Large intestine (tissue), 3 donors: Measurements from ENCODE around the gene ASIC4. TPM values are rescaled to one million over a fixed set of nuclear protein-coding genes. Genes with fewer than 3 reads are reported as not detected.
A peak's percentile ranks its signal among the peaks of the same experiment; 100 is the strongest.

ENCODE experiments used
- DNase-seq, 2 donors: peaks; one replicate each; pipeline versions ENCODE4 v3.0.0 to v3.0.0-alpha.2; 2013
- H3K27ac ChIP-seq: one replicate; pipeline ENCODE4 v1.5.1; 2013; ENCODE audit warnings: low read length
- H3K27me3 ChIP-seq: 2 replicates; pipeline ENCODE4 v1.6.1; 2013; ENCODE audit warnings: low read length; ENCODE audit not compliant: control insufficient read depth, insufficient read depth
- H3K36me3 ChIP-seq: 2 replicates; pipeline ENCODE4 v1.6.1; 2013; ENCODE audit warnings: low read length; ENCODE audit not compliant: control insufficient read depth, insufficient read depth
- H3K4me1 ChIP-seq: one replicate; pipeline ENCODE4 v1.6.1; 2013; ENCODE audit warnings: low read length; ENCODE audit not compliant: control insufficient read depth, insufficient read depth
- H3K4me3 ChIP-seq: one replicate; pipeline ENCODE4 v1.5.1; 2013; ENCODE audit warnings: low read length
- H3K9me3 ChIP-seq: one replicate; pipeline ENCODE4 v1.6.1; 2013; ENCODE audit warnings: mild to moderate bottlenecking, low read depth, low read length, moderate library complexity; ENCODE audit not compliant: control insufficient read depth
- WGBS: methylation state at CpG from one replicate; pipeline ENCODE4 v1.1.5; 2013; ENCODE audit warnings: low lambda C conversion rate; ENCODE audit not compliant: insufficient coverage; 5-methylcytosine and 5-hydroxymethylcytosine counted together
- polyA plus RNA-seq: library from polyadenylated mRNA; unstranded; fragments of 120-200 nt; gene quantifications from one replicate; pipeline ENCODE4 v1.2.1, GENCODE V29; 2013

Gene ASIC4
- polyA plus RNA-seq, 1 donor: 1.1 TPM

DNA sequence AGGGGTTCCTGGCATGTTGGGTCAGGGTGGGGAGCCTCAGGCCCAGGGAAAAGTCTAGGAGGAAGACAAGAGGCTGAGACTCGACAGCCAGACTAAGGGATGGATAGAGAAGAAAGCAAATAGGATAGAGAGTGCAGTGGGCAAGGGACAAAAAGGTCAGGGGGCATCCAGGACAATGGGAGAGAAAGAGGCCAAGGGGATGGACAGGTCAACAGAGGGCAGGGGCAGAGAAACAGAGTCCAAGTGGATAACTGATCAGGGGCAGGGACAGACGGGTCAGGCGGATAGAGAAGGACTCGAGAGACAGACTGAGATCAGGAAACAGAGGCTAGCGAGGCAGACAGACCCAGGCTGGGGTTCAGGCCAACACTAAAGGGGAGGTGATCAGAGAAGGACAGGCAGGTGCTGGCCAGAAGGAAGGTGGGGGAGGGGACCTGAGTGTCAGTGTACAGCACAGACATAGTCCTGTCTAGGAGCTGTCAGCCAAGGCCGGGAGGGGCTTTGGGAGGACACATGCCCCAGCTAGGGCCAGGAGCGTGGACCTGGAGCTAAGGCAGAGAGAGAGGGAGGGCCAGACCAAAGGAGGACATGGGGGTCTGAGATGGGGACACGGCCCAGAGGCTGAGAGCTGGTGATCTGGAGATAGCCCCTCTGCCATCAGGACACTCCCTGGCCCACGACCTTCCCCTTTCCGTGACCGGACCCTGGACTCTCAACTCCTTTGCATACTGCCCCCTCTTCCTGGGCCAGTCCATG lies 12.2 kb downstream of the ASIC4 start:
- no peaks in the 10 kb centered on the region for H3K9me3 ChIP-seq
- peaks cover 29% of the 10 kb centered on the region for H3K4me1 ChIP-seq
- DNase-seq: no peak
- 24% methylated on average over 2 of the region's 11 CpGs for WGBS
- no peaks in the 10 kb centered on the region for H3K36me3 ChIP-seq
- H3K27ac ChIP-seq: peak overlapping the region; percentile 12
- peaks cover 96% of the 10 kb centered on the region for H3K27me3 ChIP-seq
- H3K4me3 ChIP-seq: no peak overlapping the region

DNA sequence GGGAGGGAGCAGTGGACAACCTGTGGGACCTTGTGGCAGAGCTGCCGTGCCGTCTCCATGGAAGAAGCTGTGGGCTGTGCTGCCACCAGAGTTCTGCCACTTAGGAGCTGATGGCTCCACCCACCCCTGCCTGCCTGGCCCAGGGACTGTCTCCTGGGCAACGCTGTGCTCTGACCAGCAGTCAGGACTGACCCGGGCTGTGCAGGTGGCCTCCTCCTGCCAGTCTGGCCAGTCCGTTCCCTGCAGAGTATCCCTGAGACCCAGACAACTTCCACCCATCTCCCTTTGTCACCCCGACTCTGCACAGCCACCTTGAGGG lies 12.8 kb downstream of the ASIC4 start:
- Histone ChIP-seq H3K4me1 (peaks cover 29% of the 10 kb centered on the region), H3K9me3 (no peaks in the 10 kb centered on the region), H3K27ac (no peak overlapping the region), H3K36me3 (no peaks in the 10 kb centered on the region), H3K4me3 (no peak overlapping the region), H3K27me3 (peaks cover 96% of the 10 kb centered on the region)
- no CpG with 5 or more reads among the region's 6 CpGs for WGBS
- no peak for DNase-seq

DNA sequence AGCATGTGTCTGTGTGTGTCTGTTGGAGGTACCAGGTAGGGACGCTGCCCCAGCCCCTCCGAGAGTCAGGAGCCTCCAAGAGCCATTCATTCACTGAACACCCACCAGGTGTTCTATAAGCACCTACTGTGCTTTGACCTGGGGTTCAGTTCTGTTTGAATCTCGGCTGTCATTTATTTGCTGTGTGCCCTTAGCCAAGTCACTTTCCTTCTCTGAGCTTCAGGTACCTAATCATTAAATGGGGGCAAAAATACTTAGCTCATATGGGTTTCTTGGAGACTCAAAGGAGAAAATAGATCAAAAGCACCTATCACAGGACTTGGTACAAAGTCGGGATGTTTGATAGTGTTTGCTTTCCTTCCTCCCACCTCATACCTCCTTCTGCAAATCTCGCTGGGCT lies 13.2 kb downstream of the ASIC4 start:
- no peak for DNase-seq
- Histone ChIP-seq H3K27me3 (peaks cover 95% of the 10 kb centered on the region), H3K36me3 (no peaks in the 10 kb centered on the region), H3K9me3 (no peaks in the 10 kb centered on the region), H3K27ac (no peak overlapping the region), H3K4me1 (peaks cover 29% of the 10 kb centered on the region), H3K4me3 (no peak overlapping the region)
- WGBS: no CpG with 5 or more reads among the region's 5 CpGs

DNA sequence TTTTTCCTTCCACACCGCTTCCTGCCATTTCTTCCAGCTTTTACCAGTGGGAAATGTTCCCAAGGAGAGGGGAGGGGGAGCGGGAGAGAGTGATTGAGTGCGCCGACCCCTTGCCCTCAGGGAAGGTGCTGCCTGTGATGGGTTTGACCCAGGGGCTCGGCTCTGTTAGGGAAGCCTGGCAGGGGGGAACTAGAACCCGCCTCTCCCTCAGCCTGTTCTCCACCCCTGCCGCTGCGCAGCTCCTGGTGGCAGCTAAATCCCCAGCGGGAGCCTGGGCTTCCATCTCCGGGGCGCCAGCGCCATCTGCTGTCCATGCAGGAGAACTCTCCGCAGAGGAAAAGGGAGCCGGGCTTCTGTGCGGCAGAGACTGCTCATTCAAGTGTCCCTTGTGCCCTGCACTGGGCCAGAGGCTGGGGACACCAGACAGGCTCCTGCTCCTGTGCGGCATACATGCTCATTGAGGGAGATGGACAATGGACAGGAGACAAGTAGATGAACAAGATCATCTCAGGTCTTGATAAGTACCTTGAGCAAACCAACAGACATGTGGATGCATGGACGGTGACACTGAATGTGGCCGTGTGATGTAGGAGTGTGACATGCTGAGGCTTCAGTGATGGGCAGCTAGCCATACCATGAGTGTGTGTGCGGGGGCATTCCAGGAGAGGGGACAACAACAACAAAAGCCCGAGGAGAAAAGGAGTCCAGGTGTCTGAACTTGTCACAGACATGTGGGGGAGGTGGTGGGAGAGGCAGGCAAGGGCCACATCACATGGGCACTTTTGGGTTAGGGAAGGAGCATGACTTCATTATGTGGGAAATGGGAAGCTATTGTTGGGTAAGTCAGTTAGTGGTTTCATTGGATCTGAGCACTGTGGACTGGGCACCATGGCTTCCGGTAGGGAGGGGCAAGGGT lies 16.0 kb downstream of the ASIC4 start:
- DNase-seq: peak; percentile 68 to 76
- H3K4me1 ChIP-seq: peaks cover 22% of the 10 kb centered on the region
- H3K36me3 ChIP-seq: no peaks in the 10 kb centered on the region
- H3K27ac ChIP-seq: no peak overlapping the region
- WGBS: no CpG with 5 or more reads among the region's 21 CpGs
- no peaks in the 10 kb centered on the region for H3K9me3 ChIP-seq
- no peak overlapping the region for H3K4me3 ChIP-seq
- peaks cover 71% of the 10 kb centered on the region for H3K27me3 ChIP-seq

DNA sequence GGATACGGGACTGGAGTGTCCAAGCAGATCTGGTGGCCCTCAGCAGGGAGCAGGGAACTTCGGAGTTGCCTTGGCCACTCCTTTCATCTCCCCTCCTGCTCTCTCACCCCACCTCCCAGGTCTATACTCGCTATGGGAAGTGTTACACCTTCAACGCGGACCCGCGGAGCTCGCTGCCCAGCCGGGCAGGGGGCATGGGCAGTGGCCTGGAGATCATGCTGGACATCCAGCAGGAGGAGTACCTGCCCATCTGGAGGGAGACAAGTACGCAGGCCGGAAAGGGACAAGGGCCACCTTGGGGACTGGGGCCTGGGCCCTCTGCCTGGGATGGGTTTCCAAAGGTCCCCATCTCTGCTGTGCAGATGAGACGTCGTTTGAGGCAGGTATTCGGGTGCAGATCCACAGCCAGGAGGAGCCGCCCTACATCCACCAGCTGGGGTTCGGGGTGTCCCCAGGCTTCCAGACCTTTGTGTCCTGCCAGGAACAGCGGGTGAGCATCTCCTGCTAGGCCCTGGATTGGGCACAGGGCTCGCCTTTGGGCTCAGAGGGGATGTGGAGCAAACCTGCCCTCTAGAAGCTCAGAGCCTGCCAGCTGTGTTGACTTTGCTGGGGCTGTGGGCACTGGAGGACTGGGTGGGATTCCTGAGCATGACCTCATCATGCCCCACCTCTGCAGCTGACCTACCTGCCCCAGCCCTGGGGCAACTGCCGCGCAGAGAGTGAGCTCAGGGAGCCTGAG lies 17.5 kb downstream of the ASIC4 start:
- peaks cover 8% of the 10 kb centered on the region for H3K4me1 ChIP-seq
- no peaks in the 10 kb centered on the region for H3K36me3 ChIP-seq
- no peak overlapping the region for H3K4me3 ChIP-seq
- peaks cover 58% of the 10 kb centered on the region for H3K27me3 ChIP-seq
- no peaks in the 10 kb centered on the region for H3K9me3 ChIP-seq
- WGBS: no CpG with 5 or more reads among the region's 20 CpGs
- no peak overlapping the region for H3K27ac ChIP-seq
- no peak for DNase-seq

DNA sequence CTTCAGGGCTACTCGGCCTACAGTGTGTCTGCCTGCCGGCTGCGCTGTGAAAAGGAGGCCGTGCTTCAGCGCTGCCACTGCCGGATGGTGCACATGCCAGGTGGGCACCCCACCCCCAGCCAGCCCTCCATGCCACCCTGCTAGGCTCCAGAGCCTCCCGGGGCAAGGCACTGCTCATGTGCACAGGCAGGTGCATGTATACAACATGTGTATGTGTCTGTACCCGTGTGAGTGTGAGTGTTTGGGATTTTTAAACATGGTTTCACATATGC lies 18.0 kb downstream of the ASIC4 start:
- Histone ChIP-seq H3K27me3 (peaks cover 53% of the 10 kb centered on the region), H3K4me1 (peaks cover 4% of the 10 kb centered on the region), H3K27ac (no peak overlapping the region), H3K4me3 (no peak overlapping the region), H3K36me3 (no peaks in the 10 kb centered on the region), H3K9me3 (no peaks in the 10 kb centered on the region)
- WGBS: no CpG with 5 or more reads among the region's 8 CpGs
- DNase-seq: no peak

DNA sequence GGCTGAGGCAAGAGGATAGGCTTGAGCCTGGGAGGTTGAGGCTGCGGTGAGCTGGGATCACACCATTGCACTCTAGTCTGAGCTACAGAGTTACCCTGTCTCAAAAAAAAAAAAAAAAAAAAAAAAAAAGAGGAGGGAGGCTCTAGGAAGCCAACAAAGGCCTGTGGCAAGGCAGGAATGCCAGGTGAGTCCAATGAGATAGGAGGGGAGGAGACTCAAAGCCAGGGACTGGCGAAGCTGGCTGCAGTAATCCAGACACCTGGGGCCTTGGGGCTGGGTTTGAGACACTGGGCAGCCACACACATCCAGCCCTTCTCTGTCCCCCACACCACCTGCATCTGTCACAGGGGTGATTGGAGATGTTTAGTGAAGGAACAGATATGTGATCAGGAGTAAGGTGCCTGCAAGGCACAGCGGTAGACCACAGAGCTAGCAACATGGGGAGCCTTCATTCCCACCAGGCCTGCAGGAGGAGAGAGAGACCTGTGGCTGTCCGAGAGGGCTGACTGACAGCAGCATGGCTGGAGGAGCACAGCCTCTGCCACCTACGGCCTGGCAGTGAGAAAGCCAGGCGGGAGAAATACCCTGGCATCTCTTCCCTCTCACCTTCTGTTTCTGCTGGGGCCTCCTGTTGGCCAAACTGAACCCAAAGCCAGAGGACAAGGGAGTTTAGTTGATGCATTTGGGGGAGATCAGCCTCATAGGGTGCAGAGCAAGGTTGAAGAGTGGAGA lies 19.8 kb downstream of the ASIC4 start:
- Histone ChIP-seq H3K27me3 (peaks cover 35% of the 10 kb centered on the region), H3K9me3 (no peaks in the 10 kb centered on the region), H3K4me1 (peaks cover 16% of the 10 kb centered on the region), H3K4me3 (no peak overlapping the region), H3K27ac (no peak overlapping the region), H3K36me3 (peaks cover 8% of the 10 kb centered on the region)
- no peak for DNase-seq
- 83% methylated on average over 1 of the region's 6 CpGs for WGBS

DNA sequence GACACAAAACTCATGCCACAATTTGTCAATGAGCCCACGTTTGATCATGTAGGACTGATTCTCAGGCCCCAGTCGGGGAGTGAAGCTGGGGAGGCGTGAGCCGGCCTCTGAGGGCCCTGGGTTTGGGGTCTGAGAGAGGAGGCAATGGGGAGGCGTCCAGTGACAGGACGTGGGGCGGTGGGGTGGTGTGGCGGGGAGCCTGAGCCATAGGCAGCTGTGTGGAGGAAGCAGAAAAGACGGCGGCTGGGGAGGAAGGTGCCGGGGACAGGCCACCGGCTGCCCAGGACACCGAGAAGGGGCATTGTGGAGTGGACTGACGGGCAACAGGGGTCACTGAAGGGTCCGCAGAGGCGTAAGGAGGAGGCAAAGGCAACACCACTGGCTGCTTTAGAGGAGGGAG lies 22.1 kb downstream of the ASIC4 start:
- Histone ChIP-seq H3K36me3 (peaks cover 32% of the 10 kb centered on the region), H3K27me3 (peaks cover 14% of the 10 kb centered on the region), H3K9me3 (peaks cover 4% of the 10 kb centered on the region), H3K4me3 (no peak overlapping the region), H3K4me1 (peaks cover 13% of the 10 kb centered on the region), H3K27ac (no peak overlapping the region)
- no peak for DNase-seq
- WGBS: no CpG with 5 or more reads among the region's 16 CpGs

DNA sequence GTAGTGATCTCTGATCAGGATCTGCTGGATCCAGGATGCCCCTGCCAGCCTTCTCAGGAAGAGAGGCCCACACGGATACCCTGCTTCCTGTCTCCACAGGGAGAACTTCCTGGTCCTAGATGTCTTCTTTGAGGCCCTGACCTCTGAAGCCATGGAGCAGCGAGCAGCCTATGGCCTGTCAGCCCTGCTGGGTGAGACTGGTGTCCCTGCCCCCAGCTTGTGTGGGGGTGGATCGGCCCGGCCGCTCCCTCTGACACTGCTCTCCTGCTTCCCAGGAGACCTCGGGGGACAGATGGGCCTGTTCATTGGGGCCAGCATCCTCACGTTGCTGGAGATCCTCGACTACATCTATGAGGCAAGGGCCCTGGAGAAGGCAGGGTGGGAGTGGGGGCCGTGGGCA lies 22.7 kb downstream of the ASIC4 start:
- Histone ChIP-seq H3K9me3 (peaks cover 4% of the 10 kb centered on the region), H3K27ac (no peak overlapping the region), H3K4me1 (peaks cover 16% of the 10 kb centered on the region), H3K27me3 (peaks cover 9% of the 10 kb centered on the region), H3K36me3 (peaks cover 34% of the 10 kb centered on the region), H3K4me3 (no peak overlapping the region)
- WGBS: no CpG with 5 or more reads among the region's 9 CpGs
- no peak for DNase-seq
